ENCODE results near the gene GABRG2.
"Not testable (repeated sequence)": the region's sequence is repeated elsewhere in the genome, so short reads cannot be mapped to it uniquely, and the experiment has no call there.

The GABRG2 gene

DNA sequence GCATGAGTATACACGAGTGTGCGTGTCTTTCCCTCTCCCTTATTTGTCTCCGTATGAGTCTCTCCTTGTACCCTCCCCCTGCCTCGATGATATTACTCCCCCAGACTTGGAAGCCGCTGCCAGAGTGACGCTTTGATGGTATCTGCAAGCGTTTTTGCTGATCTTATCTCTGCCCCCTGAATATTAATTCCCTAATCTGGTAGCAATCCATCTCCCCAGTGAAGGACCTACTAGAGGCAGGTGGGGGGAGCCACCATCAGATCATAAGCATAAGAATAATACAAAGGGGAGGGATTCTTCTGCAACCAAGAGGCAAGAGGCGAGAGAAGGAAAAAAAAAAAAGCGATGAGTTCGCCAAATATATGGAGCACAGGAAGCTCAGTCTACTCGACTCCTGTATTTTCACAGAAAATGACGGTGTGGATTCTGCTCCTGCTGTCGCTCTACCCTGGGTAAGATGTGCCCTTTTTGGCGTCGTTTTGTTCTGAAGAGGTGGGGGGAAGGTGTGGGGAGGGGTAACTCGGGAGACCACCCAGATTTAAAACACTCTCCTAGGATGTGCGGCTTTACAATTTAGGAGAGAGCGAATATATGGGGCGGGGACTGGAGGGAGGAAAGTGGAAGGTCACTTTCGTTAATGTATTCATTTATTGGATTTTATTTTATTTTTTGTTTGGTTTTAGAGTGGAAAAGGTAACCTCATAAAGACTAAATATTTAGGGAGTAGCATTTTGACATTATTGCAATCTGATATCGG, at the start of gene GABRG2:
GABRG2 (plus strand) TSS at position 119 of the 757 bp plus-strand sequence; CDS start at position 346, 227 bp downstream.
- FAIRE-seq: no peak

DNA sequence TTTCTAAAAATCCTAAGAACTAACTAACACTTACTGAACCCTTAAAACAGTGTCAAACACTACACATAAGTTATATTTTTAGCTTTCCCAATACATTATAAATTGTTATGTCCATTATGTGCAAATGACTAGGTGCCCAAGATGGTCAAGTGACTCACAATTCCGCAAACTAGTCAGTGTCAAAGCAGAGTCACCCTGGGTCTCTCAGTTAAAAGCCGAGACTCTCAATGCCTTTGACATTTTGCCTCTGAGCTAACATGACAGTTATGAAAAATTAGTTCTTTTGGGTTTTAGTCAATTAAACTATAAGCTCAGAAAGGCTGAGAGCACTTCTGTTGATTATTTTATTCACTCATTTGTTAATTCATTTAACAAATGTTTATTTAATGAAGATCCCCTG, 42.3 kb upstream of the GABRG2 start:
- FAIRE-seq: no peak

DNA sequence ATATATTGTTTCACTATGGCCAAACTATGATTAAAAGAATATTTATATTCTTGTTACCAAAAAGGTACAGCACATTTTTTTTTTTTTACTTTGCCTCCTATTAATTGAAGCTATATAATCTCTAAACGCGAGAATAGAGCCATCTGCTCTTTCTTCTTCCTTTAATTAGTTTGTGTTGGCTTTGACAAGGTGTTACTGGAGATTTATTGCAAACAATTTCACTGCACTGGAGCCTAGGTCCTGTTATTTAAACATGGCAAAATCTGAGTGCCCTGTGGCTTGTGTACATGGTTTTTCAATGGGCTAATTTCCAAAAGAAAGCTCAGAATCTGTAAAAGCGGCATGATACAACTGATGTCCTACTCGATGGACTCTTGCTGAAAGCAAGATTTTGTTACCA, 40.8 kb upstream of the GABRG2 start:
- no peak for FAIRE-seq

DNA sequence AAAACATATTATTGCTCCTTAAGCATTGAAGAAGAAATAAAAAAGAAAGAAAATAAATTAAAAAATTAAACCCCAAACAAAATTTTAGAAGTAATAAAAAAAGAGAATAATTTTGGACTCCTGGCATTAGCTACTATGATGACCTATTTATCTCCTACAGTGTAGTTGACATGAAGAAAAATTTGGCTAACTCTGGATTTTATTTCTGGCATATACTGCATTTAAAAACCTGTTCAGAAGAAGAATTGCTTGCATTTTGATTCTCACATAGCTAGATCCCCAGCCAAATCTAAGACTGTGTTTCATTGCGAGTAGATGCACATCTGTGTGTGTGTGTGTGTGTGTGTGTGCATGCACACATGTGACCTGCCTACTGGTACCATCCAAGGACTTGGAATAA, 30.1 kb upstream of the GABRG2 start:
- FAIRE-seq: no peak

DNA sequence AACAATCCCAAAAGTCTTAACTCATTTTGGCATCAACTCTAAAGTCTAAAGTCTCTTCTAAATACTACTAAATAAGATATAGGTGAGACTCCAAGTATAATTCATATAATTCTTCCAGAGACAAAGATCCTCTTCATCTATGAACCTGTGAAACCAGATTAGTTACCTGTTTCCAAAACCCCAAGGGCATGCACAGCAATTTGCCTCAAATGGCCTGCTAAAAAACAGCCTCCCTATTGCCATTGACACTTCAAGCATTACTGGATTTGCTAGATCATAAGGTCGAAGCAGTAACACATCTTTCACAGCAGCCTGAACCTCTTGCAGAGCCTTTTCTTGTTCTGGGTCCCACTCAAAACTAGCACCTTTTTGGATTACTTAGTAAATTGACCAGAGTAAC, 20.3 kb upstream of the GABRG2 start:
- FAIRE-seq: no peak

DNA sequence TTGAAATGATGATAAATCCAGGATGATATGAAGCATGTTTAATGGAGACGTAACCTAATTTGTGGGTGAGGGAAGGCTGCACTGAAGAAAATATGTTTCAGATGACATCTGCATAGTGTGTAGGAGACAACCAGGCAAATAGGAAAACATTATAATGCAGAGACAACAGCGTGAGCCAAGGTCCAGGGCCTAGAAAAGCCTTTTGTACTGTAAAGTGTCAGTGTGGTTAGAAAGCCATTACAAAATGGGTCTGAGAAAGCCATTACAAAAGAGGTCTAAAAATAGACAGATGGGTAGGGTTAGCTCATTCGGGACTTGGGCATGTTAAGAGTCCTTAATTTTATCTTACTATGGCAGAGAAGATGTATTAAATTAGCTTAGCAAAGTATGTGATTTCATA, 14.9 kb upstream of the GABRG2 start:
- FAIRE-seq: no peak

DNA sequence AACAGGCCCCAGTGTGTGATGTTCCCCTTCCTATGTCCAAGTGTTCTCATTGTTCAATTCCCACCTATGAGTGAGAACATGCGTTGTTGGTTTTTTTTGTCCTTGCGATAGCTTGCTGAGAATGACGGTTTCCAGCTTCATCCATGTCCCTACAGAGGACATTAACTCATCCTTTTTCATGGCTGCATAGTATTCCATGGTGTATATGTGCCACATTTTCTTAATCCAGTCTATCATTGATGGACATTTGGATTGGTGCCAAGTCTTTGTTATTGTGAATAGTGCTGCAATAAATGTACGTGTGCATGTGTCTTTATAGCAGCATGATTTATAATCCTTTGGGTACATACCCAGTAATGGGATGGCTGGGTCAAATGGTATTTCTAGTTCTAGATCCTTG, 12.5 kb upstream of the GABRG2 start:
- FAIRE-seq: not testable (repeated sequence)

DNA sequence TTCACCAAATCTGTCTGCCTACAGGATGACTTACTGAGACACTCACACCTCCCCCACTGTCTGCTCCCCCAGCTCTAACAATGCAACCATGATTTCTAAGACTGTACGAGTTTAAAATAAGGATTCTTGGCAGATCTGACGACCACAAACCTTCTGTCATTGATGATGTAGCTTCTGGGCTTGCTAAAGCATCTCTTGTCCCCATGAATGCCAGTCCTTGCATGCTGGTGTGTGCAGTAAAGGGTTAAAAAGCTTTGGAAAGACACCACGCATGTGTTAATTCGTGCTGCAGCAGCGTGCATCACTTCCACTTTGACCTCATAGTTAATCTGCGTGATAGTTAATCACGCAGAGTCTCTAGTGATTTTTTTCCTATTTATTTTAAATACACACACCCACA, 411 bp upstream of the GABRG2 start:
- FAIRE-seq: no peak

DNA sequence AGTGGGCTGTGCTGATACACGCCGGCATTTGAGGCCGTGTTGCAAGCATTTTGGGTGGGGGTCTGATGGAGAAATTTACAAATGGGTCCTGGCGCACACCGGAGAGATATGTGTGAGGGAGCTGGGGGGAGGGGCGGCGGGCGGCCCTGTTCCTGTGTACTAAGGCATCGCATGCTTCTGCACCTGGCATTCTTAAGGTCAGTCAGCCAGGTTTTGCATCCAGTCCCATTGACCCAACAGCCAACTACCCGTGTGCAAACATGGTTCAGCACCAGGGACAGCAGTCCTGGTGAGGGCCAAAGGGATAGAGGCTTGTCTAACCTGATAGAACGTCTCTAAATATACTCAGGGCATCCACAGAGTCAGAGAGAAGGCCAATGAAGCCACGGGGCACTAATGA, 839 bp downstream of the GABRG2 start:
- FAIRE-seq: no peak

DNA sequence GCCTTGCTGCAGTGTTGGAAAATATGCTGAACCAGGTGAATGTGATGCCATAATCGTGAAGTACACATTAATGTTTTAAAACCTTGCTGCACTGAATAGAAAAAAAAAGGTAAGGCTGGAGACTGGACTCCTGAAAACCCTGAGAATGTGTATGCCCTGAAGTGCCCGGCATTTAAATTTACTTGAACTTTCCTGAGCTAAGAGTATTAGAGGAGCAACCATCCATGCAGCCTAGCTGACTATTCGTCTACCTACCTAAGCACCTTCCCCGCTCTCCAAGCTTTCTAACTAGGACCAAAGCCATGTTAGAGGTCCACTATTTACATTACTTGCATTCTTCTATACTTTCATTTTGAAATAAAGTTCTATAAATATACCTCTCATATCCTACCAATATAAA, 1.4 kb downstream of the GABRG2 start:
- no peak for FAIRE-seq

DNA sequence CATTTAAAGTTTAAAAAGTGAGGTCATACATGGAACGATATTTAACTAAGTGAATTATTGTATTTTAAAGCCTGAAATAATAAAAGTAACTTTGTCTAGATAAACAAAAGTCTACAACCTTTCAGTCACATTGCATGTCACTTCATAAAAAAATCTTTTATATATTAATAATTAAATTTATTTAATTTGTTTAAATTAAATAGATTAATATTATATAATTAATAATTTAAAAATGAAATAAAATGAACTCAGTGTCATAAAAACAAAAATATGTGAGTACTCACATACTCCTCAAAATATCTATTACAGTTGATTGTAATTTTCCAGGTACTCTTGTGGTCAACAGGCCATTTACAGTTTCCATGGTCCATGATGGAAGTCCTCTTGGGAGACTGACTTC, 11.2 kb downstream of the GABRG2 start:
- FAIRE-seq: peak; percentile 91

DNA sequence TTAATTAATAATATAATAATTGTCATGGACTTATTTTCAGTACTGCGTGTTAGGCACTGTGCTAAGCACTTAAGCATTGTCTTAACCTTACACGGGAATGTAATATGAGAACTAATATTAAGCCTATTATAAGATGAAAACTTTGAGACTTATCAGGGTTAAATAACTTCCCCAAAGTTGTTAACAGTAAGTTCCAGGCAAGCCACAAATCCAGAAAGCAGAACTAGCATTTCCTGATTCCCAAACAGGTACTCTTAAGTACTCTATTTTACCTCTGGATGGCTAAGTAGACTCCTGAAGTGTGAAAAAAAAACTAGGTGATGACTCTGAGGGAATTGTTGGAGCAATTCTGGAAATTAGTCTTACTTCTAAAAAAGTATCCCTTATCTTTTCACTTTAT, 23.8 kb downstream of the GABRG2 start:
- no peak for FAIRE-seq

DNA sequence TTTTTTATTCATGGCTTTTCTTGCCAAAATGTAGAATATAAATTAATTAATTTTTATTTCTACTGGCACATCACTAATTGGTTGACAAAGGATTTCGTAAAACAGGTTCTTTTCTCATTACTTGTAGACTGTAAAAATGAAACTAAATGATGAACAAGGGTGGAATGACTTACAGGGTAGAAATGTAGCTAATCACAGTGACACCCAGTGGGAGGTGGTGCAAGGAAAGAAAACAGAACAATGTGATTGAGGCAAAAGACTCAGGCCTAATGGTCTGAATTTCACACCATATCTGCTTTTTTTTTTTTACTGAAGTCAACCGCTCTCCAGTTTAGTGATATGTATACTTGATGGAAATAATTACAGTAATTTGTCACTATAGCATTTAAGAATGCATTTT, 28.9 kb downstream of the GABRG2 start:
- FAIRE-seq: no peak

DNA sequence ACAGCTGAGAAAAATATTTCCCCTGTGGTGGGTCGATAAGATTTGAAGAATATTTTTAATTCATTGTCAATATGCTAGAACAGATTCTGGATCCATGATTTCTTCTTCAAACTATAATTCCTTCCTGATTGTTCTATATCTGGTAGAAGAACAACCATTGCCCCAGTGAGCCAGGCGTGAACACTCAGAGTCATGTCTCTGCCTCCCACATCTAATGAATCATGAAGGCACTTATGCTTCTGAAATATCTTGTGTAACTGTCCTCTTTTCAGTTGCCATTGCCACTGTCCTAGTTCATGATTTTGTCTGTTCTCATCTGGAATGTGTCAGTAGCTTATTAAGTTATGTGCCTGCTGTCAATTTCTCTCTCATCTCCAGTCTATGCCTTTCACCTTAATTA, 40.0 kb downstream of the GABRG2 start:
- no peak for FAIRE-seq

DNA sequence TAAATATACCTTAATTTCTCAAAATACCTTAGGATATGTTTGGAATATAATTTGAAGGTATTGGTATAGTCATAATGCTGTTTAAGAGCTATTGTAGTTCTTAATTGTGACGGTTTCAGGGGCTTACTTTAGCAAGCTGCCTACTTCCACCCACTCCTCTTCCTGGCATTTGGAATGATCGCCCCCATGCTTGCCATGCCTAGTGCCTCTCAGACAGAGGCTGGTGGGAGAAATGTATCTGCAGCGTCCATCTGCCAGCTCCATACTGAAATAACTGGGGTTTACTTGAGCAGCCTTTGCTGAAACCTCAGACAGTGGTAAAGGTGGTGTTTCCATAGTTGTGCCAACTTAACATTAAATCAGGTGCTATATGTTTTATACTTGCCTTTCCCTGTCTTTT, 52.2 kb downstream of the GABRG2 start:
- FAIRE-seq: no peak

DNA sequence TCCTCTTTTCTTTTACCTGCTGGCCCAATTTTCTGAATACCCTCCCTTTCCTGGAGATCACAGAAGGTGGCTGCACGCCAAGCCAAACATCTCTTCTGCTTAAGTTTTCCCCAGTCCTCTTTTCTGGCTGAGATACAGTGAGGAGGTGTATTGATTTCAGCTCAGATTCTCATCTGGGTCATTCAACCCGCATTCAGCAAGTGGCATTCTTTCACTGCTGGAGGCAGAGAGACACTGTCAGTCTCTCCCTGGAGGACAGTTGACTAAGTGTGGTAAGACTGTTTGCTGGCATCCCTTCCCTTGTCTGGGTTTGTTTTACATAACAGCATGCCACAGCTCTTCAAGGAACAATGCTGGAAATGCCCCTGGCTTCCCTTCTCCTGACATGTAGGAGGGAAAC, 60.5 kb downstream of the GABRG2 start:
- no peak for FAIRE-seq

DNA sequence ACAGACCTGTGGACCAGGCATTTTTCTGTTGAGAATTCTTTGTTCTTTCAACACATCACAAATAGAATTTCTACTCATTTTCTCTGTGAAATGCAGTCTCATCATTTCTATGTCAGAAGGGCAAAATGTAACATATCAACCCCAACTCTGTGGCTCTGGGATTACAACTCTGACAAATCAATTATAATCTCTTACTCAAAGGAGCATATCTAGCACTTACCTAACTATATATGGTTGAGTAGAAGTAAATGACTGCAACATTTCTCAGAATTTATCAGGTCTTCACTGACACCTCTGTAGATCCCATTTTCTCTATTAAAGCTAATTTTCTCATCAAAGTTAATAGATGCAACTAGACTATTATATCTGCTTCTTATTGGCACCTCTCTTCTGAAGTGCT, 64.8 kb downstream of the GABRG2 start:
- no peak for FAIRE-seq

DNA sequence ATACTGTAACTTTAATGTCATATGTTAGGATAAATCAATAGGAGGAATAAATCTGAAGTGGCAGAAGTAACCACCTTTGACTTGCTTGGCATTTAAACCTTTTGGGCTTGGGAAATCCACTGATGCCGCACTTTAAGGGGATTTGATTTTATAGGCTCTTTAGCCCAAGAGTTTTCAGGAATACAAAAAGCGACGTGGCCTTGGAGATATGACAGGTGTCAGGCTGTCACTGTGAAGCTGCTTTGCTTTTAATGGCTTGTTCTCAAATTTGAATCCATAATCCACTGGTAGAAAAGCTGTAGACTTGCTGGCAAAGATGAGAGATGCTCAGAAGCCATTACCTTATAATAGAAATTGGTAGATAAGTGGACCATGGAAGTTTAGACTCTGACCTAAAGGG, 71.6 kb downstream of the GABRG2 start:
- FAIRE-seq: no peak

DNA sequence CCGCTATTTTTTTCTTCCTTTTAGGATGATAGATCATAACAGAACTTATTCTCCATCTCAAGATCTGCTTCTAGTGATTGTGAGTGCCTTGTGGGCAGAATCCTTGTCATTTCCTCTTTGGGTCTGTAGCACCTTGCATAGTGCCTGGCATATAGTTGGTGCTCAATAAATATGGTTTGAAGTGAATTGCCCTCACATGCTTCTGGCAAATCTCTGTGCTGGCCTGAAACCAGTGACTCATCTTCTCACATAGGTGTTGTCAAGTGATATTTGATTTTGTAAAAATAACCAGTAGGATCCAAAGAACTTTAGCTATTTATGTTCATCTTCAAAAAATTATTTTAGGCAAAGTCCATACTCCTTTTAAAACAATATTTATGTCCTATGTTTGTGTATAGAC, 86.7 kb downstream of the GABRG2 start:
- FAIRE-seq: no peak

DNA sequence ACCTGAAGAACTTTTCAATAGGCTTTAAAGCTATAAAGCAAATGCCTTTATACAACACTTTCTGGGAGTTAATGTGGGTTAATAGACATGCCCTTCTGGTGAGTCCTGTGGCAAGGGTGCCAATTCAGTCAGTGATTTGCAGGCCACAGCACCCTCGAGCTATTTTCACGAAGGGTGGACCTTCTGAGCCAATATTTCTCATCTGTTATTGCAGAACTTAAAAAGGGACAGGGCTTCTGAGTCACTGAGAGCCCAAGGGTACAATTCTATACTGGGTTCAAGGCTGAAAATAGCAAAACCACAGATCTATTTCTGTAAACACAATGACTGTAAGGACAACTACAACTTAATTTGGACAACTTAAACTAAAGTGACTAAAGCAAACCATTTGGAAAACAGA, 92.8 kb downstream of the GABRG2 start:
- FAIRE-seq: no peak

DNA sequence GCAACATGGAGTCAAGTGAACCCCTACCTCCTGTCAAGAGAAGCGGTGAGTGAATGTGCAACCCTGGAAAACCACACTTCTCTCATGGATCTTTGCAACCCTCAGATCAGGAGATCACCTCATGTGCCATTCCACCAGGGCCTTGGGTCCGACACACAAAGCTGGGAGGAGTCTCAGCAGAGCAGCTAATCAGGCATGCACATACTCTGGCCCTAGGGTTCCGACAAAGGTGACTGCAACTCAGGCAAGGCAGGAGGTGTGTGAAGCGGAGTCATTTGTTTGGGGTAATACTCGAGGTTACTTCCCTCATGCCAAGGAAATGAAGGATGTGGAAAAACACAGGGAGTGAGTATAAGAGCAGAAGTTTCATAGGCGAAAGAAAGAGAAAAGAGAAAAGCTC, 96.1 kb downstream of the GABRG2 start:
- FAIRE-seq: no peak

DNA sequence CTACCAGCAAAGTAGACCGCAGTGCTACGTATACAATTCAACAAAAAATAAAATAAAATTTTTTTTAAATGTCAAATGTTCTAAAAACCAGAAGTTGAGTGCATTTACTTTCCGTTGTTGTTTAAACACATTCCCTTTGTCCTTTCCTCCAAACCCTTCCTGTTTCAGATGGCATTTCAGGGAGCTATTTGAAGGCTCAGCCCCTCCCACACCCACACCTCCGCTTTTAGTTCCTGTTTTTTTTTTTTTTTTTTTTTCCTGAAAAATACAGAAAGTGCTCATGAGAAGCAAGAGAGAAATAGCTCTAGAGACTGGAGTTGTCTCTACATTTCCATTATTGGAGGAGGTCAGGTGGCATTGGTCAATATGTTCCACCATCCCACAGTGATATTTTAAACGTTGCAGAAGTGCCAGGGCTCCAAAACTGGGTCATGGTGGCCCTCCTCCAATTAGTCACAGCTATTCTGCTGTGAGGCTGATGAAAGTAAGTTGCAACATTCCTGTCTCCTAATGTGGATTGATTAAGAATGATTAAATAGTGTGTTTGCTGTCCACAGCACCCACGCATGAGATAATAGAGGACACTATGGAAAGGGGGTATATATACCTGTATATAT, 106.9 kb downstream of the GABRG2 start:
- no peak for FAIRE-seq

DNA sequence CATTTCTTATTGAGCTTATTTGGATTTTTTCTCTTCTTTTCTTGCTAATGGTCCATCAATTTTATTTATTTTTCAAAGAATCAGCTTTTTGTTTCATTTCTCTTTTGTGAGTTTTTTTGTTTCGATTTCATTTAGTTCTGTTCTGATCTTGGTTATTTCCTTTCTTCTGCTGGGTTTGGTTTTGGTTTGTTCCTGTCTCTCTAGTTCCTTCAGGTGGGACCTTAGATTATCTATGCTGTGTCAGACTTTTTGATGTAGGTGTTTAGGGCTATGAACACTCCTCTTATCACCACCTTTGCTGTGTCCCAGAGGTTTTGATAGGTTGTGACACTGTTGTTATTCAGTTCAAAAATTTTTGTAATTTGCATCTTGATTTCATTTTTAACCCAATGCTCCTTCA, 119.8 kb downstream of the GABRG2 start:
- FAIRE-seq: no peak

DNA sequence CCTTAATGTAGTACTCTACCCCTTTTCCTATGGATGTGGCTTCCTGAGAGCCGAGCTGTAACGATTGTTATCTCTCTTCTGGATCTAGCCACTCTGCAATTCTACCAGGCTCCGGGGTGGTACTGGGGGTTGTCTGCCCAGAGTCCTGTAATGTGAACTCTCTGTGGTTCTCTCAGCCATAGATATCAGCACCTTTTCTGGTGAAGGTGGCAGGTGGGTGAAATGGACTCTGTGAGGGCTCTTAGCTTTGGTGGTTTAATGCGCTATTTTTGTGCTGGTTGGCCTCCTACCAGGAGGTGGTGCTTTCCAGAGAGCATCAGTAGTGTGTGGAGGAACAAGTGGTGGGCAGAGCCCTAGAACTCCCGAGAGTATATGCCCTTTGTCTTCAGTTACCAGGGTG, 122.1 kb downstream of the GABRG2 start:
- FAIRE-seq: no peak

DNA sequence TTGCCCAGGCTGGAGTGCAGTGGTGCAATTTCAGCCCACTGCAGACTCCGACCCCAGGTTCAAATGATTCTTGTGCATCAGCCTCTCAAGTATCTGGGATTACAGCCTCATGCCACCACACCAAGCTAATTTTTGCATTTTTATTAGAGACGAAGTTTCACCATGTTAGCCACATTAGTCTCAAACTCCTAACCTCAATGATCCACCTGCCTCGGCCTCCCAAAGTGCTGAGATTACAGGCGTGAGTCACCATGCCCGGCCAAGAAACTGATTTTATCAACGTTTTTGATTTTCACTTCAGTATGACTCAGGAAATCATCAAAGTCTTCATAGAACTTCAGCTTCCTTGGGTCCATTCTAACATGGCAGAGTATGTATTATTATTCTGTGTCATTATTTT, 125.4 kb downstream of the GABRG2 start:
- no peak for FAIRE-seq
